Stimulated activated naive CD4-positive, alpha-beta T cell treated with Interleukin-2 at 50 U/mL for 16 hours (primary cell): ENCODE data around the gene SPATA21.

Source experiments
- DNase-seq: peaks from one replicate; lab custom pipeline; 2025; lab: John Stamatoyannopoulos, UW

Gene SPATA21

GRCh38 chr1:16420424-16421118 lies 16.7 kb downstream of the SPATA21 start:
- peak; percentile 70 for DNase-seq

- no peak for DNase-seq
These were observed 18.3 kb downstream of the SPATA21 start for GRCh38 chr1:16418823-16419425.

GRCh38 chr1:16413191-16413590 lies 24.0 kb downstream of the SPATA21 start:
- no peak for DNase-seq

GRCh38 chr1:16410803-16411202 lies 26.4 kb downstream of the SPATA21 start:
- DNase-seq, result no peak

- DNase-seq, result no peak
These were observed 27.6 kb downstream of the SPATA21 start for GRCh38 chr1:16409536-16410152.

- DNase-seq, result no peak
These were observed 30.4 kb downstream of the SPATA21 start for GRCh38 chr1:16406868-16407267.

- DNase-seq, result no peak
These were observed 31.8 kb downstream of the SPATA21 start for GRCh38 chr1:16405441-16405840.

- DNase-seq, result no peak
These were observed 34.5 kb downstream of the SPATA21 start for GRCh38 chr1:16402742-16403141.

GRCh38 chr1:16398371-16398953 lies 38.8 kb downstream of the SPATA21 start:
- DNase-seq, result no peak

GRCh38 chr1:16397120-16397519 lies 40.1 kb downstream of the SPATA21 start:
- no peak for DNase-seq

- no peak for DNase-seq
These were observed 40.6 kb downstream of the SPATA21 start for GRCh38 chr1:16396591-16396990.

- DNase-seq, result no peak
These were observed 42.2 kb downstream of the SPATA21 start for GRCh38 chr1:16394977-16395376.

- no peak for DNase-seq
These were observed 43.4 kb downstream of the SPATA21 start for GRCh38 chr1:16393570-16394521.

GRCh38 chr1:16392740-16393569 lies 44.3 kb downstream of the SPATA21 start:
- no peak for DNase-seq

GRCh38 chr1:16391411-16391810 lies 45.8 kb downstream of the SPATA21 start:
- DNase-seq, result no peak

GRCh38 chr1:16387201-16388188 lies 49.7 kb downstream of the SPATA21 start:
- no peak for DNase-seq

- no peak for DNase-seq
These were observed 50.6 kb downstream of the SPATA21 start for GRCh38 chr1:16386454-16387113.

GRCh38 chr1:16385659-16386453 lies 51.4 kb downstream of the SPATA21 start:
- no peak for DNase-seq
